Kidney tubule cell (primary cell): ENCODE results near the gene TMEM132D.

ENCODE experiments used
- DNase-seq: peaks from one replicate; pipeline ENCODE4 v3.0.0-alpha.2; 2018; ENCODE audit warnings: low spot score

Gene TMEM132D

DNA sequence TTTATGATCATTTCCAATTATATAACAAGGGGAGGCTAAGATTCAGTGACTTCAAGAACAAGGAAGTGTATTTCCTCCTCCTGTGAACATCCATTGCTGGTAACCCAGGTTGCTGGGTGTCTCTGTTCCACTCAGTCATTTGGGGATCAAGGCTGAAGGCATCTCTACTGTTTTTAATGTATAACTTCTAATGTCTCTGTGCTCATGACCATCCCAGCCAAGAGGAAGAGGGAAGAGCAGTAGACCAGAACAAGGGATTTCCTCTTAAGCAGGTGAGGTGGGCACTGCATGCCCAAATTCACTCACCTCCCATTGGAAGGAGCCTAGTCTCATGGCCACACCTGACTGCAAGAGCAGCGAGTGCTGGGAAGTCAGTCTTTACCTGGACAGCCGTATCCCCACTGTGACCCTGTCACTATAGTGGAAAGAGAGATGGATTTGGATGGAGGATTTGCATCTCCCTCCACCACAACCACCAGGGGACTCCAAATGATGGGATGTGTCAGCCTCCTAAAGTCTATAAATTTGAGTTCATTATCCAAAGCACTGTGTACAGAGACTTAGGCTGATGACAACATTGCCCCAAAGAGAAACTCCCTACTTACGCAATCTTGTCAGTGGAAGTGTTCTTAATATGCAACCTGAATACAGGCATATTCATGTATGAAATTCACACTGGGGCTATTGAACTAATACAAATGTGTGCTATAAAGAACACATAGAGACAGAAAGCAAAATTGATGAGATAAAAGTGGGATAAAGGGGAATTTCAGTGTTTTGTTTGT is 368.7 kb downstream of the TMEM132D start:
- peak; percentile 50 for DNase-seq

DNA sequence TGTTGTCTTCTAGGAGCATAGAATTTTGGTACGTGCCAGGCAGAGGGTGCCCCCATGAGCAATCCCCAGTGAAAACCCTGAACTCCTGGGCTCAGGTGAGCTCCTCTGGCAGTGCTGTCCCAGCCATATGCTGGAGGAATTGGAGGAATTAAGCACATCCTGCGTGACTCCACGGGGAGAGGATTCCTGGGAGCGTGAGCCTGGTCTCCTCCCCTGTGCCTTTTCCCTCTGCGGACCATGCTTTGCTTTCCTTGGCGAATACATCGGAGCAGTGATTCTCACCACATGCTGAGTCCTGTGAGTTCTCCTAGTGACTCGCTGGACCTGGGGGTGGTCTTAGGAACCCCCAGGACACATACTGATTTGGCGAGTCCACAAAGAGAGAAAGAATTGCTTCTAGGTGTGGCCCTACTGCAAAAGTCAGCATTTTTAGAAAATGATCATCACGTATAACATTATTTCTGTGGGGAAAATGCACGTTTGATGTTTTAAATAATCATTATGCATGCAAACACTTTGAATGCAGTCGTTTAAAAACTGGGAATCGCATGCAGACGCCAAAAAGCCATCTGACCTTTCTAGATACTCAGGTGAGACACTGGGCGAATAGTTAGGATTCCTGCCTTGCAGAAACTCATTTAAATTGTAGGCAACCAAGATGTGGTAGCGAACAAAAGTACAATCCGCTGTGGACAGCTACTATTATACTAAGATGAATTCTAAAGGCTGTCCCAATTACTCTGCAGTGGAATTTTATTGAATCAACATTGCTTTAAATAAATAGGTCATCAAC is 370.9 kb downstream of the TMEM132D start:
- DNase-seq, result no peak

DNA sequence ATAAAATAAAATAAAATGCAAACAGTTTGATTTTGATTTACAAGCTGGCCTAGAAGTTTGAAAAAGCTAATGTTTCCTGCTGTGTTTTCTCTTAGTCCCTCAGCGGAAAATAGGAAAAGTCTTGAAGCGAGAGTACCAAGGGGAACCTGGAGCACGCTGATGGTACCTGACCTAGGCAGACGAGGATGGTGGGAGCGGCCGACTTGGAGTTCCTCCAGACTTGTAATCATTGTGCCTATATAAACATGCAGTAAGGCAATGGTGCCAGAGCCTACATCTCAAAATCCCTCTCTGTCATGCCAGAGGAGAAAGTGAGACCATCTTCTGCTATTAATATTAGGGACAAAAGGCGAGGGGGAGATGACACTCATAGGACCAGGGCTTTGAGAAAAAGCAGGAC is 371.7 kb downstream of the TMEM132D start:
- no peak for DNase-seq

DNA sequence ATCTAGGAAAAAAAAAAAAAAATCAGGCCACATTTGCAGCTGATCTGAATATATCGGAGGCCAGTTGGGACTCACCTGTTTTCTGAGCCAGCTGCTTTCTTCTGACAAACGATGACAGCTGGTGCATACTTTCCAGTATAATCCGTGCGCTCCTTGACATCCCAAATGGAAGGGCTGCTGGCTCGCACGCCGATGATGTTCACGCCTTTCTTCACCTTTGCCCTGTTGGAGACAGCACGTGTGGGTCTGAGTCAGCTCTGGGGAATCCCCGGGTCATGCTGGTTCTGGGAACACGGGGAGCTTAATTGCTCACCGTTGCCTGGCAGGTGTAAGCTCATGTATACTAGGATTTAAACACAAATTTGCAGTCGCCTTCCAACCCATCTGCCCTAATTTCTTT is 372.8 kb downstream of the TMEM132D start:
- DNase-seq, result peak; percentile 79

DNA sequence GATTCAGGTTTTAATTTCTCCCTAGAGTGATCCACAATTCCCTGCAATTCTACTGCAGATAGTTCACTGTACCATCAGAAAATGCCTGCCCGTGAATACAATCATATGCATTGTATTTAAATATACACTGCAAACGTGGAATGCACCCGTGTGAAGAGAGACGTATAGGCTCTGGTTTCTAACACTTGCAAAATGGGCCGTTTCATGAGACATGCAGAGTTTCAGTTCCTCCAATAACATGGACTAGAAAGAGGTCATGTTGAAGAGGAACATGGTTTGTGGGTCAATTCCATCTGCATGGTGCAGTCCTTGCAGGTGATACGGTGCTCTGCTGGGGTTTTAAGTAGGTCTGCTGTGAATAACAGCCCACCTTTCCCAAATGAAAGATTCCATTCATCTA is 373.3 kb downstream of the TMEM132D start:
- no peak for DNase-seq

DNA sequence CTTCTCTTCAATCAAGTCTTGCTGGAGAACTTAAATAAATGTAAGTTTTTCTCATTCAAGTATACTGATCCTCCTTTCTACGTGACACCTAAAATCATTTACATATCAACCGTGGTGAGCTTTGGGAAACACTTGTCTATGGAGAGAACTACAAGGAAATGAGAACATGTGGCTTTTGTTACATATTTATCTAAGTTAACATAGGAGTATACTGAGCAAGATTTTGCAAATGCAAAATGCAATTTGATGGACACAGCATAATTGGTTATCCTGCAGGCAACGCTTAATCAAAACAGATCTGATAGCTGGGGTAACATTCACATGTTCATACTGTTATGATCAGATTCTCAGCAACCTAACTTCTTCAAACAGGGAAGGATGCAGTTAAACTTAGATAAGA is 376.3 kb downstream of the TMEM132D start:
- no peak for DNase-seq

DNA sequence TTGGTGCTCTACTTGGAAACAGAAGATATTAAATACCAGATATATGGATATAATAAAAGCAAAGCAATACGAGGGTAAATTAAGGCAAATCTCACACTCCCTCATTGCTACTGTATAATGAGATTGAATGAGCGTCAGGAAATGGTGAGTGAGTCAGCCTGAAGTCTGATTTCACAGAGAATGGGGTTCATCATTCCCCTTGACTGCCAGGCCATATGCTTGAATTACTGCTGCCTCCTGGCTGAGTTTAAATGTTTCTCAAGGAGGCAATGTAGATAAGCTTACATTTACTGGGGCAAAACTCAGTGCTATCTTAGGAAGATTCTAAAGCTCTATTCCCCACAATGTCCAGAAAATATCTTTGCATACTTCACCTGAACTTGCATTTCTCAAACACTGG is 380.2 kb downstream of the TMEM132D start:
- no peak for DNase-seq

DNA sequence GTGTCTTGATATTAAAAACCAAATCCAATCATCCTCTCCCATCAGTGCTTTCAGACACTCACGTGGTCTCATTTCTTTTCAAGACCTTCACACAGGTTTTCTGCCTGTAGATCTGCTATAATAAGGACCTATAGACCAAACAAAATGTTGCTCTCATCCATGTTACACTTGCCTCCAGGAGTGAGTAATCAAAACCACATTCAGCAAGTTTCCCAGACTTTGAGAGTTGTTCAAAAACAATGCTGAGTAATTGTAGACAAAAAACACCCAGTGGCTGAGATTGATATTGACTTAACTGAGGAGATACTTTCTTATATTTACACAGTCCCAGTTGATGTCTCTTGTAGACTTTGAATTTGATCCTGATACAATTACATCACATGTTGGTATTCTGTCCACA is 383.1 kb downstream of the TMEM132D start:
- peak; percentile 24 for DNase-seq

DNA sequence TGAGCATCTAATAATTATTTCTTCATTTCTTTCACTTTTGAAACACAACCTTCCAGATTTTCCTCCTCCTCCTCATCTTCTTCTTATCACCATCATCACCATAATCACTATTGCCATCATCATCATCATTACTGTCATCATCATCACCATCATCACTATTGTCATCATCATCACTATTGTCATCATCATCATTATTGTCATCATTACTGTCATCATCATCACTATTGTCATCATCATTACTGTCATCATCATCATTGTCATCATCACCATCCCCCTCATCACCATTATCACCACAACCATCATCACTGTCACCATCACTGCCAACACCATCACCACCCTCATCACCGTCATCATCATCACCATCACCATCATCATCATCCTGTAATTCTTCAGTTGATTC is 400.0 kb downstream of the TMEM132D start:
- DNase-seq, result no peak

DNA sequence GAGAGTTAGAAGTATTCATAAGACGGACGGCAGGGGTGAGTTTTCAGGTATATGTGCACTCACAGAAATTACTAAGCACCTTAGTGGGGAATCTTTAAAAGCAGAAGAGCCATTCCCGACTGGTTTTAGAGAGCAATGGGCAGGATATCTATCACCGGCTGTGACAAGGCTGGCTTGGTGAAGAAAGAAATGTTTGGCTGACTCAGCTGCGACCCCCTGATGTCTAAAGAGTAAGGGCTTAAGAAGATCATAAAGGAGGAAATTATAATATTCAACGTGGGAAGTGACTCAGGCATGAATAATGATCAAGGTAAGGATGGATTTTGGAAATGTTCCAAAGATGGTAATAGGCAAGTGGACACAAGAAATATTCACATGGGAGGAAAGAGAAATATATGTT is 407.6 kb downstream of the TMEM132D start:
- peak; percentile 26 for DNase-seq

DNA sequence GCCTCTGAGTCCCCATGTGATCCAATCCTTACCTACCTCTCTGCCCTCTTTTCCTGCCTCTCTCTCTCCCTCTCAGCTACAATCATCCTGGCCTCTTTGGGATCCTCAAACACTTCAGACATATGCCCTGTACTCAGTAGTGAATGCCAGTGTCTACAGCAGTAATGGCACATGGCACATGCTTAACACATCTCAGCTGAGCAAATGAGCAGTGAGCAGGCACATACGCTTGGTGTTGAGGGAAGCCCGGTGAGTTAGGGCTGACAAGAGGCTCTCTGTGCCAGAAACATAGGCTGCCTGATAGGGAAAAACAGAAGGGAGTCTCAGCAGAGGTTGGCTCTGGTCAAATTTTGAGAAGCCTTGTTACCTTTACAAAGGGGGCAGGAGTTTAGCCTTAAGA is 409.1 kb downstream of the TMEM132D start:
- DNase-seq, result no peak

DNA sequence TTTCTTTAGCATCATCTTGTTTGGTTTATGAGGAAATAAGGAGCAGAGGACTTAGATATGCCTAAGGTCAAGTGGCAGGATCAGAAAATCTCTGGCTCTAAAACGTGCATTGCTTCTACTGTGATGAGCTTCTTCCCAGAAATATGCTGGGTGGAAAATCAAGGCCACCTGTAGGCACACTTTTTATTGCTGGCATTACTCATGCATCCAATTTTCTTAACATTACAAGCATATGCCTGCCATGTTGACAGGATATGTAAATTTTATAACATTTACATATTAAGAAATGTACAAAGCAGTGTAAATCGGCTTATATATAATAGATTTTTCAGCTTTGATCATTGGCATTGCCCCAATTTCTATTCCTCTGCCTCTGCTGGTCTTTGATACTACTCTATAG is 409.6 kb downstream of the TMEM132D start:
- DNase-seq, result no peak

DNA sequence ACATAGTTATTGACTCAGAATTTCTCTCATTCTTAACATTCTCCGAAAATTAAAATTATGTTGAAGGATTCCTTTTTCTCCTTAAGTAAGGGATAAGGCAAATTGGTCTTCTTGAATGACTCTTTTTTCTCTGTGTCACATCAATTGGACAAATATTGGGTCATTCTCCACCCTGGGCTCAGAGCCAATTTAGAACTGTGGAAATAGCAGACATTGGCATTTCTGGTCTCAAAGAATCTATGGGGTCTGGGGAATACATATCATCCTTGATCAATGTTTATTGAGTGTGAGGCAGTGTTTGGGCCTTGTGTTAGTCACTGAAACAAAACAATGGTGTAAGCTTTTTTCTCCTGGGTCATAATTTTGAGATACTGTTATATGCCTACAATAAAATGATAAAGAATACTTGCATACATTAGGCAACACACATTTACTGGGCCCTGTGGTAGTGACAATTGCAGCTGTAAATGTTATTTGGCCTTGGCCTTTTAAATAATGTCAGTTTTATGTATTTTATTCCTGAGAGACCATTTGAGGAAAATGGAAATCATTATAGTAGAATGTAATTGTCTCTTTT is 414.6 kb downstream of the TMEM132D start:
- DNase-seq, result no peak

DNA sequence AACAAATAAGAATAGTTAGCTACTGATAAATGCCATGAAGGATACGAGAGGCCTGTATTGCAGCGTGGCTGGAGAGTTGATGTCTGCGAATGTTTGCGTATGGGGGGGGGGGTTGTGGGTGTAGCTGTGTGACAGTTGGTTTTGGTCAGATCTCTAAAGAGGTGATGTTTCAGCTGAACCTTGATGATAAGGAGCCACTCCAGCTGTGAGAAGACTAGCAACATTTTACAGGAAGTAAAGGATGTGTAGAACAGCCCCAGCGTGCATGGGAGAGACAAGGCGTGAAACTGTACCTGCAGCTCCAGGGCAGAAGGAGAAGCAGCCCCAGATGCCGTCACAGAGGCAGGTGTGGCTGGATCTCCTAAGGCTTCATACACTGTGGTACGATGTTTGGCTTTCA is 416.9 kb downstream of the TMEM132D start:
- DNase-seq, result no peak

DNA sequence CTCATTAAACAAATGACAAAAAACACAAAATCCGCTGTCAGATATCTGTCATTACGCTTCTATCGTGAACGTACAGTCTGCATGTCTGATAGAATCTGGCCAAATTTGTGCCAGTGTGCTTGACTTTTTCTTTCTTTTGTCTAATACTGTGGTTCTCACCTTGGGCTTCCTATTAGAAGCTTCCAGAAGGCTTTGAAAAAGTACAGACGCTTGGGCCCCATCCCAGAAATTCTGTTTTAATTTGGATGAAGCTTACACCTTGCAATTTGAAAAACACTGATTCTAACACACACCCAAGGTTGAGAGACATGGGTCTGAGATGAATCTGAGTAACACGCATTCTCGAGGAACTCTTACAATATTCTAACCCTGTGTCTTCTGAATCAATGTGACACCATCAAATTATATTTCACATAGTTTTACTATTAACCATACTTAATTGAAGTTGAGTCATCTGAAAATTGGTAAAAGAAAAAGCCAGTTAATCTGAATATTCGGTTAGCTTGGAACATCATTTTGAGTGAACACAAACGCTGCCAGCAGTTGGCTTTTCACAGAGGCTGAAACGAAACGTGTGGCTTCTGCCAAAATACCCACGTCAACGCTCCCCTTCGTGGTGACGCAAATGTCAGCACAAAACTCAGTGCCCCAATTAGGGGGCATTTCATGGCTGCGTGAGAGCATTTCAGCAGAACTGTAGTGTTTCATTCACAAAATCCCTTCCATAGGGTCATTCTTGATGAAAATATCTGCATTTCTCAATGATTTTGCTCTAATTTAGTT is 420.5 kb downstream of the TMEM132D start:
- no peak for DNase-seq

DNA sequence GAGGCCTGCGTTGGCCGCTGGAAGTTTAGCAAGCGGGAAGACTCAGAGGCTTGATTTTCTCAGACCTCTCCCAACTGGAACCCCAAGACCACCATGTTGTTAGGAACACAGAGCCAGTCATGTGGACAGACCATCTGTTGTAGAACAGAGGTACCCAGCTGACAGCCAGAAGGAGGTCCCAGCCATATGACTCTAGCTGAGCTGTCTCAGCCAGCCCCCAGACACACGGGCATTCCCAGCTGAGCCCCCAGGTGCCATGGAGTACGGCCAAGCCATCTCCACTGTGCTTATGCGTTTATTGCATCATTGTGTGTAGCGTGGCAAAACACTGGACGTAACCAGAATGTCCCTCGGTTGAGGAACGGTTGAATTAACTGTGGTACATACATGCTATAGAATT is 421.9 kb downstream of the TMEM132D start:
- DNase-seq, result no peak

DNA sequence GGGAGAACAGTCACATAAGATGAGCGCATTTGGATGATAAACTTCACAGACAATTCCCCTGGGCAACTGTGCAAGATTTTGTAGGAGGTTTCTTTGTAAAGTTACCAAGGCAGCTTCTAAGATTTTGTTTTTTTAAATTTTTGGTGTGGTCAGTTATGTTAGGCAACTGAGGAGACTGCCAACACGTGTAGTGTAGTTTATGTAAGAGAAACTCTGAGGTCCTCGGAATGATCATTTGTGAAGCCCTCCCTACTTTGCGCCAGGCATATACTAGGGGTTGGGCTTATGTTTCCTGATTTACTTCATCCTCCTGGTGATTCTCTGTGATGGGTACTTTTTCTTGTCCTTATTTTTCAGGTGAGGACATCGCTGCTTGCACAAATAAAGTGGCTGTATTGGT is 433.6 kb downstream of the TMEM132D start:
- DNase-seq, result no peak

DNA sequence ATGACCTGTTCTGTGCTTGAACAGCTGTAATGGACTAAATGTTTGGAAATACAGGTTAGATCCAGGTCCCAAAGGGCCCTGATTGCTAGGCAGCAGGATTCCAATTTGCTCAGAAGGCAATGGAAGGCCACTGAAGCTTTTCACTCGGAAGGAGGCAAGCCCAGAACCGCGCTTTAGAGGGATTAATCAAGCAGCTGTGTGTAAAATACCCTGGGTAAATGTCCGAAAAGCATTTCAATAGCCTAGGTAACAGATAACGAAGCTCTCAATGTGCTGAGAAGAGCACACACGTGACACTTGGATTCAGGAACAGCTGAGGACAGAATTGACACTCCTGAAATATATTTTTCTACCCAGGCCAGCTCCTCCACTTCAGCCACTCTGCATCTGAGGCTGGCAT is 436.1 kb downstream of the TMEM132D start:
- no peak for DNase-seq

DNA sequence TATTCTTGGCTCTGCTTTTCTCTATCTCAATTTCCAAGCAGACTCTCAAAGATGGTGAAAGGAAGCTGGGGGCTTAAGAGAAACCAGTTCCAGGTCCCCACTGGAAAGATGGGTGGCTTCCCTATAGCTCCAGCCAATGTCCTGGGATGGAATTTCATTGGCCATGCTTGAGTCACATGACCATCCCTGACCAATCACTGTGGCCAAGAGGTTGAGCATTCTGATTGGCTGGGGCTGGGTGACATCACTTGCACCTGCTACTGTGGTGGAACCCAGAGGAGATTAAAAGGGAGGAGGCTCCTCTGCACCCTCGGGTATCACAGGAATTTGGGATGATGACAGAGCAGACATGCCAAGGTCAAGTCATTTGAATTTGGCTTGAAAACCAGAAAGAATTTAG is 436.5 kb downstream of the TMEM132D start:
- DNase-seq, result no peak

DNA sequence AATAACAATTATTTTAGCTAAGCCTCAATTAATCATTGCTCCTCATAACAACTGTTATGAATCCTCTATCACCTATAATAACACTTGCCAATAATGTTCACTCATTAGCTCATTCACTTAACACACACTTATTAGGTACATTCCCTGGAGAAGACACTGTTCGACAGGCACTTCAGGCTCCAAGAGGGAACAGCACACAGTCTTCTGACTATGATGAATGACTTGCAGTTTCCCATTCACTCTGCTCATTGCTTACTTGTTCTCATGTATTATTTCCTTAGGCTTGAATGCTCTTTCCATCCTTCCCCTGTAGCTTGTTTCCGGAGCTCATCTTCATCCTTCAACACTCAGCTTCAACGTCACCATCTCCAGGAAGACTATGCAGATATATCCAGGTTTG is 437.3 kb downstream of the TMEM132D start:
- no peak for DNase-seq

DNA sequence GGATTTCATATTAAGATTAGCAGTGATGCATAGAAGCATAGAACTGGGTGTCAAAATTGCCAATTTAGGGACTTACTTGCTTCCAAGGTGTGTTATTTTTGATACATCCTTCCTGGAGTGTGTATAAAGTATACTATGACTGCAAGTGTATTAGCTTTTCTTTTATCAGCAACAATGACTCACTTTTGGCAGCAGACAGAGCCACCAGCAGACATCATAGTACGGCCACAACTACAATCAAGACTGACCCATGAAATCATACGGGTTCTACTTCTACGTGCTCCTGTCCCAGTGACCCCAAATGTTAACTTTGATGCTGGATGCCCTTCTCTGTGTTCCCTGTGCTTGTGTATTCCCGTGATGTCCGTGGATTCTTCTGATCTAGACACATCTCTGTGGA is 443.9 kb downstream of the TMEM132D start:
- DNase-seq, result no peak

DNA sequence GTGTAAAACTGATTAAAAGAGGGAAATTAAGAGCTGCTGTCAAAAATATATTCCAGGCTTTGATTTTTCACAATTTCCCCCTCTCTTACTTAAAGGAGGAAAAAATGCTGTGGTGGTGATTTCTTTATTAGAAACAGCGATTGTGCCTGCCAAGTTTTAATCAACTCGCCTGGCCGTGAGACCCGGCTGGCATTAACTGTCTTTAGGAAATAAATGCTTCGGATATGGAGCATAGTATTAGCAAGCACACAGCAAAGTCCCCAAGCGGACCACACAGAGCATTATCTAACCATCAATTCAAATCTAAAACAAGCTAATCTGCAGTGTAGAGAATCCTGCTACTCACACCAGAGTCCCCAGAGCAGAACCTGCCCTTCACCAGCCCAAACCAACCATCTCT is 457.1 kb downstream of the TMEM132D start:
- no peak for DNase-seq

DNA sequence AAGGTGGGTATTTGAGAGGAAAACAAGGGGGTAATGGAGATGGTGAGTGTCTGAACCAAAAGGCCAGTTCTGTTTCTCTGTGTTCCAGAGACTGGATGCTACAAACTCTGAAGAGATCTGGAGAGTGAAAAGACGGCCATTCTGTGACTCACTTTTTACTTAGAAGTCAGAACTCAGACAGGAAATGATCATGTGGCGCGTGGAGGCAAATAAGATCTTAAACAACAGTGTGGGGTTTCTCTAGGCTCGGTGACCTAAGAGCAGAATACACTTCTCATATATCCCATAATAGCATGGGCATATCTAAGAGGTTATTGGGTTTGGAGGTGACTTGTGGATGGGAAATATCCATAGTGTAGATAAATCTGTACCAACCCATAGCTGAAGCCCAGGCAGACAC is 463.5 kb downstream of the TMEM132D start:
- no peak for DNase-seq
